Thyroid gland (tissue), 4 donors: ENCODE results near the gene PDGFC. TPM values are rescaled to one million over a fixed set of nuclear protein-coding genes. Genes with fewer than 3 reads are reported as not detected.
A peak's percentile ranks its signal among the peaks of the same experiment; 100 is the strongest.

Experiments
- DNase-seq, 2 donors: peaks; one replicate each; pipeline ENCODE4 v3.0.0-alpha.2; 2019
- H3K27ac ChIP-seq, 3 donors: fragments of 200-600 bp; sonication (generic); 1 replicate in 2 of 3; 2 replicates in 1 of 3; pipeline ENCODE4 v1.5.1; 2016 to 2019; ENCODE audit warnings: mild to moderate bottlenecking in 1 of 3, moderate library complexity in 1 of 3
- H3K27me3 ChIP-seq: fragments of 200-600 bp; sonication (generic); one replicate; pipeline ENCODE4 v1.5.1; 2019
- H3K36me3 ChIP-seq, 2 donors: fragments of 200-600 bp; sonication (generic); one replicate each; pipeline ENCODE4 v1.5.1; 2016 to 2019
- H3K4me1 ChIP-seq, 2 donors: fragments of 200-600 bp; sonication (generic); one replicate each; pipeline ENCODE4 v1.5.1; 2017 to 2019
- H3K4me3 ChIP-seq, 3 donors: fragments of 200-600 bp; sonication (generic); replicated peaks in 1 of 3; 1 replicate in 2 of 3; 2 replicates in 1 of 3; pipeline ENCODE4 v1.5.1; 2016; ENCODE audit warnings: mild to moderate bottlenecking in 1 of 3
- H3K9me3 ChIP-seq: fragments of 200-600 bp; sonication (generic); one replicate; pipeline ENCODE4 v1.5.1; 2017
- POLR2A ChIP-seq, 2 donors: fragments of 450-650 bp; IDR thresholded peaks; one replicate each; pipeline ENCODE4 v1.6.1; 2017; ENCODE audit warnings: antibody characterized with exemption in 2 of 2, mild to moderate bottlenecking in 2 of 2, moderate library complexity in 1 of 2
- WGBS, 2 donors: methylation state at CpG; one replicate each; pipeline ENCODE4 v1.1.5; 2017; 5-methylcytosine and 5-hydroxymethylcytosine counted together
- intact Hi-C: fragments of 100-400 bp; cut with DNase I; formaldehyde crosslinking; loops from one replicate; pipeline ENCODE4 v1.15.1; 2023
- small RNA-seq: library from RNA; depleted of rRNA; stranded (forward); fragments of <200 nt; gene quantifications from one replicate; pipeline ENCODE3, GENCODE V24; 2016
- total RNA-seq, 4 donors: library from RNA; depleted of rRNA; stranded (reverse); fragments of >200 nt; gene quantifications; one replicate each; pipeline ENCODE4 v1.2.3, GENCODE V29; 2016
- TF ChIP-seq, protein P1 (sequence below), 6 experiments: fragments of 200-600 bp in 3 of 6; fragments of 450-650 bp in 3 of 6; sonication (generic) in 3 of 6; IDR thresholded peaks; one replicate each; pipeline ENCODE4 v1.5.1; 2016 to 2019; ENCODE audit warnings: antibody characterized with exemption in 6 of 6, mild to moderate bottlenecking in 2 of 6, inconsistent platforms in 1 of 6, moderate library complexity in 1 of 6

The PDGFC gene
- total RNA-seq, 4 donors from 2014 or later = 28.9 to 34.6 (median 29.9) TPM

DNA sequence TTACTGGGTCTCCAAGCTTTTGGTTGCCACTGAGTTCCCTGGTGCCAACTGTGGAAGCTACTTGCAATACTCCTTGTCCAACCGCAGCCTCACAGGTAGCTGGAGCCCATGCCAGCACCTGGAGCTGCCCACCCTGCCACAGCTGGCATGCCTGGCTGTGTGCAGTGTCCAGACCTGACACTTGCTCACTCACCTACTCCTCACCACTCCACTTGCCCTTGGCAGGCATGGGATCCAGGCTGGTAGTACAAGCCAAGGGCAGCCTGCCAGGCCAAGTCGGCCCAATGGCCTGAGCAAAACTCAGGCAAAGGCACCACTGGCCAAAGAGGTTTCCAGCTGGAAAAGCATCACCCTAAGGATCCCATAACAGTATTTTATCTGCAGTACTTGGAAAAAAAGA is 246.3 kb downstream of the PDGFC start:
- Histone ChIP-seq H3K36me3 (no peaks in the 10 kb centered on the region), H3K9me3 (no peaks in the 10 kb centered on the region), H3K4me1 (no peaks in the 10 kb centered on the region), H3K4me3 (no peak overlapping the region), H3K27ac (no peak overlapping the region), H3K27me3 (no peaks in the 10 kb centered on the region)
- peak; percentile 46 to 72 for DNase-seq
- TF ChIP-seq POLR2A (IDR thresholded peaks at IDR 0.05) = no peak
- TF ChIP-seq, protein P1, sequence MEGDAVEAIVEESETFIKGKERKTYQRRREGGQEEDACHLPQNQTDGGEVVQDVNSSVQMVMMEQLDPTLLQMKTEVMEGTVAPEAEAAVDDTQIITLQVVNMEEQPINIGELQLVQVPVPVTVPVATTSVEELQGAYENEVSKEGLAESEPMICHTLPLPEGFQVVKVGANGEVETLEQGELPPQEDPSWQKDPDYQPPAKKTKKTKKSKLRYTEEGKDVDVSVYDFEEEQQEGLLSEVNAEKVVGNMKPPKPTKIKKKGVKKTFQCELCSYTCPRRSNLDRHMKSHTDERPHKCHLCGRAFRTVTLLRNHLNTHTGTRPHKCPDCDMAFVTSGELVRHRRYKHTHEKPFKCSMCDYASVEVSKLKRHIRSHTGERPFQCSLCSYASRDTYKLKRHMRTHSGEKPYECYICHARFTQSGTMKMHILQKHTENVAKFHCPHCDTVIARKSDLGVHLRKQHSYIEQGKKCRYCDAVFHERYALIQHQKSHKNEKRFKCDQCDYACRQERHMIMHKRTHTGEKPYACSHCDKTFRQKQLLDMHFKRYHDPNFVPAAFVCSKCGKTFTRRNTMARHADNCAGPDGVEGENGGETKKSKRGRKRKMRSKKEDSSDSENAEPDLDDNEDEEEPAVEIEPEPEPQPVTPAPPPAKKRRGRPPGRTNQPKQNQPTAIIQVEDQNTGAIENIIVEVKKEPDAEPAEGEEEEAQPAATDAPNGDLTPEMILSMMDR (IDR thresholded peaks at IDR 0.05) = no peak
- 63 to 68% methylated on average over 2 of the region's 2 CpGs for WGBS, 2 donors
- intact Hi-C loops = no loop called here

DNA sequence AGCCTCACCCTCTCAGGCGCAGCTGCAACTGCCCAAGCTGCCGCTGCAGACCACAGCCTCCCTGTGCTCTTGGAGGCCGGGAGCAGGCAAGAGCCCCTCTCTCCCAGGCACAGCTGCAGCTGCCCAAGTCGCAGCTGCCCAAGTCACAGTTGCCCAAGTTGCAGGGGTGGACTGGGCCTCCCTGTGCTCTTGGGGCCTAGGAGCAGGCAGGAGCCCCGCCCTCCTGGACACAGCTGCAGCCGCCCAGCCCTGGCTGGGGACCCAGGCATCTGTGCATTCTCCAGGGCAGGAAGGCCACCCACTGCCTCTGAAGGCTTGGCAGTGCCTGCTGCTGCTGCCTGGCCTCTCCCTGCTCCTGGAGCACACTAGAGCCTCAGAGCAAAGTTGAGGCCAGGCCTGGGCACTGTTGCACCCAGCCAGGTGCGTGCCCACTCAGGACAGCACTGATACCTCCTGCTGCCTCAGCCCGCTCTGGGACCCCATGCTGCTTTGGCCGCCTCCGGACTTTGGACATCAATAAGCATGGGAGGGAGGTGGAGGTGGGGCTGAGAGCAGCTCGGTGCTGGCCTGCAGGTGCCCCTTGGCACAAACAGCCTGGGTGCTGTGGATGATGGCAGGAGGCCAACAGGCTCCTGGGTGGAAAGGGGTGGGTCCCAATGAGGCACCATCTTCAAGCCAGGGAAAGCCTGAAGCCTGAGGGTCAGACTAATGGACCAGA is 247.5 kb downstream of the PDGFC start:
- 85 to 90% methylated on average over 6 to 8 of the region's 11 CpGs for WGBS, 2 donors
- Histone ChIP-seq H3K4me1 (no peaks in the 10 kb centered on the region), H3K4me3 (no peak overlapping the region), H3K36me3 (no peaks in the 10 kb centered on the region), H3K27me3 (no peaks in the 10 kb centered on the region), H3K27ac (no peak overlapping the region), H3K9me3 (no peaks in the 10 kb centered on the region)
- no peak for DNase-seq
- TF ChIP-seq POLR2A (IDR thresholded peaks at IDR 0.05) = no peak
- TF ChIP-seq, protein P1 (IDR thresholded peaks at IDR 0.05) = no peak
- intact Hi-C loops = no loop called here

- Histone ChIP-seq H3K27me3 (no peaks in the 10 kb centered on the region), H3K4me3 (no peak overlapping the region), H3K36me3 (no peaks in the 10 kb centered on the region), H3K4me1 (no peaks in the 10 kb centered on the region), H3K27ac (no peak overlapping the region), H3K9me3 (no peaks in the 10 kb centered on the region)
- no peak for DNase-seq
- intact Hi-C loops = no loop called here
- 80 to 82% methylated on average over 8 of the region's 8 CpGs for WGBS, 2 donors
- TF ChIP-seq, protein P1 (IDR thresholded peaks at IDR 0.05) = no peak
- TF ChIP-seq POLR2A (IDR thresholded peaks at IDR 0.05) = no peak
Observed at GRCh38 chr4:156718226-156718625, 253.4 kb downstream of the PDGFC start.

GRCh38 chr4:156711193-156711590 is 260.4 kb downstream of the PDGFC start:
- Histone ChIP-seq H3K27me3 (no peaks in the 10 kb centered on the region), H3K9me3 (no peaks in the 10 kb centered on the region), H3K27ac (peak overlapping the region; percentile 12 to 81 (median 59)), H3K4me1 (peaks cover 8 to 18% of the 10 kb centered on the region in 2 donors), H3K36me3 (no peaks in the 10 kb centered on the region), H3K4me3 (no peak overlapping the region)
- WGBS, 2 donors = 87 to 88% methylated on average over 4 of the region's 4 CpGs
- intact Hi-C loops = no loop called here
- TF ChIP-seq, protein P1 (IDR thresholded peaks at IDR 0.05) = no peak
- TF ChIP-seq POLR2A (IDR thresholded peaks at IDR 0.05) = no peak
- no peak for DNase-seq

Small RNAs within 50 kb of the gene (small RNA-seq; reads per million reads assigned to genes)
- not detected for gene AC092608.2

Other genes starting within 250 kb of the PDGFC start
- gene GLRB, start 104.4 kb upstream of the PDGFC start, total RNA-seq = 1 to 10 TPM in 2 of 4 donors, under 1 TPM in 2; 0.54 to 5.1 (median 0.94) TPM
- gene GRIA2, start 248.9 kb upstream of the PDGFC start, total RNA-seq = 1 to 10 TPM in 1 of 4 donors, not detected in 3; 1.1 TPM